Measurements from ENCODE around the gene NFASC.
A peak's percentile ranks its signal among the peaks of the same experiment; 100 is the strongest.

NFASC gene

DNA sequence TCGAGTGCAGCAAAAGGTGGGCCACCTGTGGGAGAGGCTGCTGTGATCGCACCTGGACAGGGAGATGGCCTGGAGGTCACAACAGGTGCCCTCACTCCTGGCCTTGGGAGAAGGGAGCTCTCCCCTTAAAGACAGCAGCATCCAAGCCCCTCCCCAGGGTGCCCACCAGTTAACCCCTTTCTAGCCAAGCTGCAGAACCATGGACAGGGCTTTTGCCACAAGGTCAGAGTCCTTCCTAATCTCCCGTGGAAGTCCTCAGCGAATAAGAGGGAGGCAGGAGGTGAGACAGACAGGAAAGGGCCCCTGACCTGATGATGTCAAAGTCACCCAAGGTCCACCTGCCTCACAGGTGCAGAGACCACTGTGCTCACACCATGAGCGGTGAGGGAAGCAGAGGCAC, 174.1 kb downstream of the NFASC start:
- no peak for TF ChIP-seq NFIC (IDR thresholded peaks at IDR 0.05)
- TF ChIP-seq REST (IDR thresholded peaks at IDR 0.05; ENCODE audit: low read depth): peak; percentile 78
- no peak for TF ChIP-seq CEBPB (IDR thresholded peaks at IDR 0.05)
- TF ChIP-seq EGR1 (IDR thresholded peaks at IDR 0.05): no peak

DNA sequence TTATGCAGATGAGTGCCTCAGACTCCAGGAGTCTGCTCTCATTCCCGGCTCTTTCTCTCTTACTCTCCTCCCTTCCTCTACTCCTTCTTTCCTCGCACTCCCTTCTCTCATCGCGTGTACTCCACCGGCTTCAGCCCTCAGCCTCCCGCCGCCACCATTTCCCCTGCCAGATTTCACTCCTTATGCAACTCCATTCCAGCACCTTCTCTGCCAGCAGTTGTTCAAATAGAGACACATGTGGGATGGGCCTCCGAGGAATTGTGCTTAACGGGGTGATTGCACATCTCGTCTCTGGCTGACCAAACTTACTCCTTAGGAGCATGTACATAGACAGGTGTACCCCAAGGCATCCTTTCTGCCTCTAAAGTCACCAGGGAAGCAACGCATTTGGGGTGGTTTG, 174.5 kb downstream of the NFASC start:
- TF ChIP-seq TCF12 (IDR thresholded peaks at IDR 0.05; ENCODE audit: low read depth) (no peak), NFIC (IDR thresholded peaks at IDR 0.05) (no peak), USF1 (IDR thresholded peaks at IDR 0.05) (no peak), CEBPB (IDR thresholded peaks at IDR 0.05) (no peak)

DNA sequence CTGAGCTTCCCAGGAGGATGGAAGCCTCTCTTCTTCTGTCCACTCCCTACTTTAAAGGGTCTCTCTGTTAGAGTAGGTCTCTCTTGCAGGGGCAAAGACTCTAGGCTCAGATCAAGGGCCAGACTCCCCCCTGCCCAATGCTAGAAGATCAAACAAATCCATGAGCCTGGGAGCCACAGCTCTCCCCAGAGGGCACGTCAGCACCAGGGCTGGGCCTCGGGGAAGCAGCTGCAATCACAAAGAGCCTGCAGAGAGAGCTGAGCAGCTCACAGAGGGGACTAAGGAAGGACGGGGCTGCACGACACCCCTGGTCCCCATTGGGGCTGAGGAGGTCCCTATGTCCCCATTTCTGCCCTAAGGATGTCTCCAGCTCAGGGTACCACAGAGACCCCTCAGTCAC, 176.2 kb downstream of the NFASC start:
- TF ChIP-seq FOXM1 (IDR thresholded peaks at IDR 0.05; ENCODE audit: borderline replicate concordance, low read depth) (no peak), EP300 (IDR thresholded peaks at IDR 0.05; ENCODE audit: borderline replicate concordance) (no peak), CREB1 (IDR thresholded peaks at IDR 0.05; ENCODE audit: low read depth) (no peak), NFIC (IDR thresholded peaks at IDR 0.05) (no peak), EGR1 (IDR thresholded peaks at IDR 0.05) (no peak), TCF12 (IDR thresholded peaks at IDR 0.05; ENCODE audit: low read depth) (no peak), ZBTB7A (IDR thresholded peaks at IDR 0.05; ENCODE audit: low read depth) (no peak)

DNA sequence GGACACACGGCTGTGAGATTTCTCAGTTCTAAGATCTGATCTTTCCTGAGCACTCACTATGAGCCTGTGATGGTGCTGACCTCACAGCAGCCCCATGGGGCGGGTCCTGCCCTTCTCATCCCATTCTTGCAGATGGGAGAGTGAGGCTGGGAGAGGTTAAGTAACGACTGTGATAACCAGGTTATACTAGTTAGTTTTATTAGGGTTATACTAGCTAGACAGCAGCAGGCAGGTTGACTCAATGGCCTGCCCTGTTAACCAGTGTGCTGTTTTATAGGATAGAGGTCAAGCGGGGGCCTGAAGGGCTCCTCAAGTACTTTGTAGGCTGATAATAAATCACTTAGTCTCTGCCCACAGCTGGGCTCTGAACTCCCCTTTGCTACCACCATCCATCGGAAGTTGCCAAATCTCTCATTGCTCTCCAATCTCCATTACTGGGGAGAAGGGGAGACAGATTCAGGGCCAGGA, 177.1 kb downstream of the NFASC start:
- no peak for TF ChIP-seq TCF12 (IDR thresholded peaks at IDR 0.05; ENCODE audit: low read depth)
- no peak for TF ChIP-seq FOXM1 (IDR thresholded peaks at IDR 0.05; ENCODE audit: borderline replicate concordance, low read depth)
- no peak for TF ChIP-seq CEBPB (IDR thresholded peaks at IDR 0.05)
- TF ChIP-seq TAF1 (IDR thresholded peaks at IDR 0.05; ENCODE audit: low read depth): no peak
- no peak for TF ChIP-seq EGR1 (IDR thresholded peaks at IDR 0.05)
- no peak for TF ChIP-seq NFIC (IDR thresholded peaks at IDR 0.05)
- no peak for TF ChIP-seq ZBTB7A (IDR thresholded peaks at IDR 0.05; ENCODE audit: low read depth)

DNA sequence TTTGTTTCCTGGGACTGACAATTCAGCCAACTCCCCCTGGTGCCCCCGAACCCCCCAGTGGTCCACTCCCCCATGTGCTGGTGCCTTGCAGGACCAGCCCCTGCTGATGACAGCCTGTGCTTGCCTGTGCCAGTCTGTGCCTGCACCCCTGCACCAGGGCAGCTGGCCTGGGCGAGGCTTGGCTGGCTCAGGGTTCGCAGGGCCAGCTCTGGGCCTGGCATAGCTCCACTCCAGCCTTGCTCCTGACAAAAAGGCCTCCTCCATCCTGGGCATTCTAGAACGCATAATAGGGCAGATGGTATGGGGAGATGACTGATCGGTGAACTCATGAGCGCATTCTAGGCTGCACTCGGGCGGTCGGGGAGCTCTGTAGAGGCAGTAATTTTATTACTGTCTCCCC, 177.7 kb downstream of the NFASC start:
- TF ChIP-seq EP300 (IDR thresholded peaks at IDR 0.05; ENCODE audit: borderline replicate concordance): no peak

GRCh38 chr1:205049479-205049878, 178.8 kb downstream of the NFASC start:
- TF ChIP-seq YY1 (IDR thresholded peaks at IDR 0.05; ENCODE audit: low read depth): no peak

DNA sequence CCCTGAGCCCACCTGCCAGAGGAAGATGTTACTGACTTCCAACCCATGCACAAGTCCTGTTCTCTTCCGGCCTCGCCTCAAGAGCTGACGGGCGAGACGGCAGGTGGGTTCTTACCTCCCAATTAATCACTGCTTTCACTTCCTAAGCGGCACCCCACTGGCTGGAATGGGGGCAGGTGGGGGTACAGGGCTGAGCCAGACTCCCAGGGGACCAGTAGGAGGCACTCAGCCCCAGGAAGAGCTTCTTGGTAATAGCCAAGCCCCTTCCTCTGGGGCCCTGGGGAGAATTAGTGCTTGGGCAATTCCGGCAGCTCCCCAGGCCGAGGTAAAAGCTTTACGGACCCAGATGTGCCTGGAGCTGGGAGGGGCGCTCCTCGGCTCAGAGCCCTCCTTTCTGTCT, 182.0 kb downstream of the NFASC start:
- TF ChIP-seq RAD21 (IDR thresholded peaks at IDR 0.05; ENCODE audit: low read depth) (no peak), CREB1 (IDR thresholded peaks at IDR 0.05; ENCODE audit: low read depth) (no peak)

DNA sequence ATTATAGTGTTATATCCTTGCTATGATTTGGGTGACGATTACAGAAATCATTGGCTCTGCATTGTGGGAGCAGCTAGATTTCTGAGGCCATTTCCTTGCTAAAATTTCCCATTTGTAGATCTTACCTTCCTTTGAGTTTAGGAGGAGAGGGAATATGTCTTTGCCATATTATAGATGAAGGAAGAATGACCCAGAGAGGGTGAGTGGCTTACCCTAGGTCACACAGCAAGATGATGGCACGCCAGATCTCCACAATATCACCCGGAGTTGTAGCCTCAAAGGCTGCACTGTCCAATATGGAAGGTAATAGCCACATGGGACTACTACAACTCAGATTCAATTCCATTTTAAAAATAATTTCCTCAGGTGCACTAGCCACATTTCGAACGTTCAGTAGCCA, 182.6 kb downstream of the NFASC start:
- no peak for TF ChIP-seq EP300 (IDR thresholded peaks at IDR 0.05; ENCODE audit: borderline replicate concordance)
- no peak for TF ChIP-seq YY1 (IDR thresholded peaks at IDR 0.05; ENCODE audit: low read depth)
- TF ChIP-seq USF1 (IDR thresholded peaks at IDR 0.05): no peak
- no peak for TF ChIP-seq TCF12 (IDR thresholded peaks at IDR 0.05; ENCODE audit: low read depth)
- no peak for TF ChIP-seq CREB1 (IDR thresholded peaks at IDR 0.05; ENCODE audit: low read depth)
- no peak for TF ChIP-seq CEBPB (IDR thresholded peaks at IDR 0.05)
- no peak for TF ChIP-seq FOXM1 (IDR thresholded peaks at IDR 0.05; ENCODE audit: borderline replicate concordance, low read depth)
- no peak for TF ChIP-seq TAF1 (IDR thresholded peaks at IDR 0.05; ENCODE audit: low read depth)
- TF ChIP-seq EGR1 (IDR thresholded peaks at IDR 0.05): no peak
- TF ChIP-seq RAD21 (IDR thresholded peaks at IDR 0.05; ENCODE audit: low read depth): no peak
- TF ChIP-seq TEAD4 (IDR thresholded peaks at IDR 0.05): no peak
- TF ChIP-seq REST (IDR thresholded peaks at IDR 0.05; ENCODE audit: low read depth): no peak

All from Ishikawa (cell line).